ENCODE data around the gene PXK.

DNA sequence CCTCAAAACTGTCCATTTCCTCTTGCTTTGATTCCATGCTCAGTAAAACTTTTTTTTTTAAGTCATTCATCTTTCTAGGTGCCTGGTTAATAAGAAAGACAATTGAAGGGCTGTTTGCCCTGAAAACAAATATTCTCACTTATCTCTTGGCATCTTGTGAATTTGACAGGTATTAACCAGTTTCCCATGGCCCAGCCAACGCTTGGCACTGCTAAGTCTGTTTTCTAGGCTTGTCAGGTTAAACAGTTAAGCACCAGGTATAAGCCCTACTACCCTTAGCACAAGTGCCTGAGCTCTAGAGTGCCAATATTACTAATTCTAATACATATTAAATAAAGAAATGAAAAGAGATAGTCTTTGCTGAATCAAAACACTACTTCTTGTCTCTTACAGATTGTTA lies 36.3 kb downstream of the PXK start:
- TF ChIP-seq CTCF (IDR thresholded peaks at IDR 0.05) (no peak), EP300 (IDR thresholded peaks at IDR 0.05) (no peak), POLR2A (IDR thresholded peaks at IDR 0.05) (no peak)

Measured in tibial nerve (tissue), 4 donors.